Muscle layer of duodenum (tissue), 2 donors: ENCODE measurements around the gene HCN3.
A peak's percentile ranks its signal among the peaks of the same experiment; 100 is the strongest.

ENCODE experiments used
- H3K27ac ChIP-seq: one replicate; pipeline ENCODE4 v1.7.0; 2013; ENCODE audit warnings: mild to moderate bottlenecking, low read length
- H3K27me3 ChIP-seq: one replicate; pipeline ENCODE4 v1.7.0; 2013; ENCODE audit warnings: low read depth, mild to moderate bottlenecking, control low read depth, low read length
- H3K36me3 ChIP-seq, 2 donors: one replicate each; pipeline ENCODE4 v1.7.0; 2013; ENCODE audit warnings: low read length in 2 of 2, control low read depth in 1 of 2, mild to moderate bottlenecking in 1 of 2; ENCODE audit not compliant: insufficient read depth in 2 of 2, control insufficient read depth in 1 of 2
- H3K4me1 ChIP-seq, 2 donors: one replicate each; pipeline ENCODE4 v1.7.0; 2013; ENCODE audit warnings: low read length in 2 of 2, mild to moderate bottlenecking in 2 of 2, control low read depth in 1 of 2, moderate library complexity in 1 of 2; ENCODE audit not compliant: insufficient read depth in 2 of 2, control insufficient read depth in 1 of 2
- H3K4me3 ChIP-seq, 2 donors: one replicate each; pipeline ENCODE4 v1.7.0; 2013; ENCODE audit warnings: low read length in 2 of 2, low read depth in 1 of 2, mild to moderate bottlenecking in 1 of 2
- H3K9me3 ChIP-seq, 2 donors: one replicate each; pipeline ENCODE4 v1.7.0; 2013; ENCODE audit warnings: low read length in 2 of 2, control low read depth in 1 of 2, mild to moderate bottlenecking in 1 of 2; ENCODE audit not compliant: control insufficient read depth in 1 of 2
- donor health status: healthy.

The HCN3 gene

DNA sequence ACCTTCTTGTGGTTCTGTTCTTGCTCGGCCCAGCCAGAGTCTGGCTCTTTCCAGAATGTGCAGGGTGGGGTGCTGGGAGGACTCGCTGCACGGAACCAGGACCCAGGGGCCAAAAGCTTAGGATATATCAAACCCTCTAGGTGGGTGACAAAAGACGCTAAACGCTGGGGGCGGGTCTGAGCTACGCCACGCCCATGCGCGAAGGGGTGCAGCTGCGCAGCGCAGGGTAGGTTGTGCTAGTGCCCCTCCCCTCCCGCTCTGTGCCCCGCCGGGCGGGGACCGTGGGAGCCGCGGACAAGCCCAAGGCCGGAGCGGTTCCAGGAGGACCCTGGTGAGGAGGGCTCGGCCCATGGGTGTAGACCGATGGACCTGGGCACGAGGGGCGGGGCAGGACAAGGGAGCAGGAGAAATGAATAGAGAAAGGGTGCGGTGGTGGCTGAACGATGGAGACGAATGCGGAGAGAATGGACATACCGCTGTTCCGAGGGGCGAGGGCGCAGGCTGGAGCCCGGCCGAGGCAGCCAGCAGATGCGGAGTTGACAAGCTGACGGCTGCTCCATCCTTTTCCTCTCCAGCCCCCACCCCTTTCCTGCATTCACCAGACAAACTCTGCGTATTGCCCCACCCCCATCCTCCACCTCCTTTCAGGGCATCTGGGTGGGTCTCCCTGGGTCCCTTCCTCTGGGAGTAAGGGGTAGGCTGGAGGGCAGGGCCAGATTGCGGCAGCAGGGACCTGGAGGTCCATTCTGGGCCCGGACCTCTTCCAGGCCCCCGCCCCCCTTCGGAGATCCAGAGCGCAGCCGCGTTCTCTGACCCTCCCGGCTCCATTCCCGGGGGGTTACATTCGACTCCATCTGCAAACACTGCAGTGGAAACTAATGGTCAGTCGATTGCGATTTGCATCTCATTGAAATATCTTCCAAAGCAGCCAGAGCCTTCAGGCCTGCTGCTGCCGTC lies 43.7 kb downstream of the HCN3 start, which contains the start of gene RUSC1:
Gene RUSC1 (plus strand): TSS at position 234 of the 957 bp plus-strand sequence. CDS start 880 bp downstream, outside the sequence.
- H3K27ac ChIP-seq: no peak within 1 kb of the TSS
- H3K4me1 ChIP-seq: peaks cover 9 to 34% of the 10 kb centered on the region in 2 donors
- no peaks in the 10 kb centered on the region for H3K27me3 ChIP-seq
- peak within 1 kb of the TSS; percentile 71 to 88 for H3K4me3 ChIP-seq
- H3K36me3 ChIP-seq: peaks cover 3 to 4% of the 10 kb centered on the region in 2 donors
- no peaks in the 10 kb centered on the region for H3K9me3 ChIP-seq

DNA sequence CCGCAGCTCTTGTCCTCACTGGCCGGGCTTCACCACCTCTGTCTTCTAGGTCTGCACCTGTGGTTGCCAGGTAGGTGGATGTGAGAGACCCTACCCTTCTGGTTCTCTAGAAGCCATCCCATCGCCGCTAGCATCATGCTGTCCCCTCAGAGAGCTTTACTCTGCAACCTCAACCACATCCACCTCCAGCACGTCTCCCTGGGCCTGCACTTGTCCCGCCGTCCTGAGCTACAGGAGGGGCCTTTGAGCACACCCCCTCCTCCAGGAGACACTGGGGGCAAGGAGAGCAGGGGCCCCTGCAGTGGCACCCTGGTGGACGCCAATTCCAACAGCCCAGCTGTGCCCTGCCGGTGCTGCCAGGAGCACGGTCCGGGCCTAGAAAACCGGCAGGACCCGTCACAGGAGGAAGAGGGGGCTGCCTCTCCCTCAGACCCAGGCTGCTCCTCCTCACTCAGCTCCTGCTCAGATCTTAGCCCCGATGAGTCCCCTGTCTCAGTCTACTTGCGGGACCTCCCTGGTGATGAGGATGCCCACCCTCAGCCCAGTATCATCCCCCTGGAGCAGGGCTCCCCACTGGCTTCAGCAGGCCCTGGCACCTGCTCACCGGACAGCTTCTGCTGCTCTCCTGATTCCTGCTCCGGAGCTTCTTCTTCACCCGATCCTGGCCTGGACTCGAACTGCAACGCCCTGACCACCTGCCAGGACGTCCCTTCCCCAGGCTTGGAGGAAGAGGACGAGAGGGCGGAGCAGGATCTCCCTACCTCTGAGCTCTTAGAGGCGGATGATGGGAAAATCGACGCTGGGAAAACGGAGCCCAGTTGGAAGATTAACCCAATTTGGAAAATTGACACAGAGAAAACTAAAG lies 44.6 kb downstream of the HCN3 start:
- Histone ChIP-seq H3K36me3 (peaks cover 4 to 5% of the 10 kb centered on the region in 2 donors), H3K9me3 (no peaks in the 10 kb centered on the region), H3K4me1 (peaks cover 9 to 35% of the 10 kb centered on the region in 2 donors), H3K27ac (peak overlapping the region; percentile 62), H3K4me3 (peak overlapping the region; percentile 71 to 88), H3K27me3 (no peaks in the 10 kb centered on the region)

DNA sequence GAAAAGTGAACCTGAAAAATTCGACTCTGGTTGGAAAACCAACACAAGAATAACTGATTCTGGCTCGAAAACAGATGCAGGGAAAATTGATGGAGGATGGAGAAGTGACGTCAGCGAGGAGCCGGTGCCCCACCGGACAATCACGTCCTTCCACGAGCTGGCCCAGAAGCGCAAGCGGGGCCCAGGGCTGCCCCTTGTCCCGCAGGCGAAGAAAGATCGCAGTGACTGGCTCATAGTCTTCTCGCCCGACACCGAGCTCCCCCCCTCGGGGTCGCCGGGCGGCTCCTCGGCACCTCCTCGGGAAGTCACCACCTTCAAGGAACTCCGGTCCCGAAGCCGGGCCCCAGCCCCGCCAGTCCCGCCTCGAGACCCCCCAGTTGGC lies 45.3 kb downstream of the HCN3 start:
- H3K9me3 ChIP-seq: no peaks in the 10 kb centered on the region
- peak overlapping the region; percentile 60 to 88 for H3K4me3 ChIP-seq
- peak overlapping the region; percentile 62 for H3K27ac ChIP-seq
- no peaks in the 10 kb centered on the region for H3K27me3 ChIP-seq
- peaks cover 8% of the 10 kb centered on the region in 2 donors for H3K36me3 ChIP-seq
- peaks cover 9 to 35% of the 10 kb centered on the region in 2 donors for H3K4me1 ChIP-seq

- Histone ChIP-seq H3K4me1 (peaks cover 9 to 35% of the 10 kb centered on the region in 2 donors), H3K27ac (peak overlapping the region; percentile 79), H3K27me3 (no peaks in the 10 kb centered on the region), H3K4me3 (peak overlapping the region; percentile 80 to 88), H3K9me3 (no peaks in the 10 kb centered on the region), H3K36me3 (peaks cover 5 to 11% of the 10 kb centered on the region in 2 donors)
Observed at GRCh38 chr1:155322953-155323728, 45.9 kb downstream of the HCN3 start.

DNA sequence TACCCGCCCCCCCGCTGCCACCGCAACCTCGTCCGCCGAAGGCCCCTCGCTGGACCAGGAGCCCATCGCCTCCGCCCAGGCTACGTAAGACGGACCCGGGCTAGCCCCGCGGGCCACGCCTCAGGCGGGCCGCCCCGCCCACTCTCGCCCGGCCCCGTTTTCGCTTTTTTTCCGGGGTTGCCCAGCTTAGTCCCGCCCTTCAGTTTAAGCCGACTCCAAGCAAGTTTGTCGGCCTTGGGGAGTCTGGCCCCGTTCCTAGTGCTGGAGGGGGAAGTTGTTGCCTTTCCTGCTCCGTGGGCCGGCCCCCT lies 46.4 kb downstream of the HCN3 start:
- Histone ChIP-seq H3K4me3 (peak overlapping the region; percentile 80 to 88), H3K9me3 (no peaks in the 10 kb centered on the region), H3K27ac (peak overlapping the region; percentile 79), H3K4me1 (peaks cover 9 to 35% of the 10 kb centered on the region in 2 donors), H3K27me3 (no peaks in the 10 kb centered on the region), H3K36me3 (peaks cover 3 to 12% of the 10 kb centered on the region in 2 donors)

DNA sequence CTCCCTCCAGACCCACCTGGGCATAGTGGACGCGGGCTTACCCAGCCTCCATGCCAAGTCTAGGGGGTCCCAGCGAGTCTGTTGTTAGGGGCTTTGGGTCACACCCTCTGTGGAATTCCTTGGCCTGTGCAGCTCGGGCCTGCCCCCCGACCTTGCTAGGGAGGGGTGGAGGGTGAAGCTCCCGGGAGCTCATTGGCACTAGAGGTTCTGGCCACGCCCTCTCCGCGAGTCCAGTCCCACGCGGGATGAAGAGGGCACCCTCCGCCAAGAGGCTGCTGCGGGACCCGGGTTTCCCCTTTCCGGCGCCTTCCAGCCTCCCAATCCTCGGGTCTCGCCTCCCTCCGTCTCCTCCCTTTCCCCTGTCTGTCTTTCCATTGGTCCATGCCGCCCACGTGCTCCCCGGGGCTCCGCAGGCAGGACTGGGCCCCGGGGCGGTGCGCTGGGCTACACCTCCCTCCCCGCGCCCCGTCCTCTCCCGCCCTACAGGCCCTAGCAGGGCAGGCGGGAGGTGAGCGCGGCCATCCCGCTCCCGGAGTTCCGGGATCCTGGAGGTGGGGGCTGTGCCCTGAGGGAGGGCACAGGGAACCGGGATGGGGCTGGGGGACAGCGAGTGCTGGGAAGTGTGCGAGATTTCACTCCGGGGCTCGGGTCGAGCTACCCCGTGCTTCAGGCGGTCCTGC lies 46.9 kb downstream of the HCN3 start:
- no peaks in the 10 kb centered on the region for H3K27me3 ChIP-seq
- peak overlapping the region; percentile 79 for H3K27ac ChIP-seq
- peaks cover 9 to 35% of the 10 kb centered on the region in 2 donors for H3K4me1 ChIP-seq
- H3K36me3 ChIP-seq: peaks cover 3 to 12% of the 10 kb centered on the region in 2 donors
- H3K4me3 ChIP-seq: peak overlapping the region; percentile 80 to 88
- H3K9me3 ChIP-seq: no peaks in the 10 kb centered on the region

DNA sequence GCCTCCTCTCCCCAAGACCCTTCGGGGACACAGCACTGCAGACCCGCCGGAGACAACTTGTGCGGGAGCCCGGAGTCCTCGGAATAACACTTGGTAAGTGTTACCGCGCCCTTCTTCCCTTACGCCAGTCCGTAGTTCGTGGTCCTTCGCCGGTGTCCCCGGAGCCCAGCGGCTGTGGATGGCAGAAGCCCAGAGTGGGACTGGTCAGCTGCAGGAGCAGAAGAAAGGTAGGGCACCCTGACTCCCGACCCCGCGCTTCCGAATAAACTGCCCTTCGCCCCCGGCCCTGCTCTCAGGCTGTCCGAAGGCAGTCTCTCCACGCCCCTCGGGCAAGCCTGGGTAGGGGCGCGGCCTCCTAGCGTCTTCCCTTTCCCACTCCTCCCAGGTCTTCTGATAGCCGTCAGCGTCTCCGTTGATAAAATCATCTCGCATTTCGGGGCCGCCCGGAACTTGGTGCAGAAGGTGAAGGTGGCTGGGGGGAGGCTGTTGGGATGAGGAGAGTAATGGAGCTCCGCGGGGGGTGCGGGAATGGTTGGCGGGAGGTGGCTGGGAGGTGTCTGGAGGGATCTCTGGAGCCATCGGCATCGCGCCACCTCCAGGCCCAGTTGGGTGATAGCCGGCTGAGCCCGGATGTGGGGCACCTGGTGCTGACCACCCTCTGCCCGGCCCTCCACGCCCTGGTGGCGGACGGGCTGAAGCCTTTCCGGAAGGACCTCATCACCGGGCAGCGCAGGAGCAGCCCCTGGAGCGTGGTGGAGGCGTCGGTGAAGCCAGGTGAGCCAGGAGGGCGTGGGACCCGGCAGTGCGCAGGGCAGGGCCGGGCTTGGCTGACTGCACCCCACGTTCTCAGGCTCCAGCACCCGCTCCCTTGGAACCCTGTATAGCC lies 47.7 kb downstream of the HCN3 start:
- no peaks in the 10 kb centered on the region for H3K27me3 ChIP-seq
- peak overlapping the region; percentile 58 for H3K27ac ChIP-seq
- H3K9me3 ChIP-seq: no peaks in the 10 kb centered on the region
- H3K4me1 ChIP-seq: peaks cover 8 to 34% of the 10 kb centered on the region in 2 donors
- peaks cover 5 to 16% of the 10 kb centered on the region in 2 donors for H3K36me3 ChIP-seq
- peak overlapping the region; percentile 80 to 88 for H3K4me3 ChIP-seq

DNA sequence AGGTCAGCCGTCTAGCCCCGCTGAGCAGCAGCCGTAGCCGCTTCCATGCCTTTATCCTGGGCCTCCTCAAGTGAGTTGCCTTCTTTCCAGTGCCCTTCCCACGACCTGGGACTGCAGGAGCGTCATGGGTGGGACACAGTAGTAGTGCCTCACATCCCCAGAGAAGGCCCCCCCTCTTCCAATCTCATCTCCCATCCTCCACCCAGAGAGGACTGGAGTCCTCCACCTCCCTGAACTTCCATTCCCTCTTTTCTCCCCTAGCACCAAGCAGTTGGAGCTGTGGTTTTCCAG lies 48.3 kb downstream of the HCN3 start:
- peak overlapping the region; percentile 31 for H3K27ac ChIP-seq
- H3K4me3 ChIP-seq: peak overlapping the region; percentile 80 to 88
- no peaks in the 10 kb centered on the region for H3K27me3 ChIP-seq
- peaks cover 5 to 28% of the 10 kb centered on the region in 2 donors for H3K4me1 ChIP-seq
- H3K36me3 ChIP-seq: peaks cover 11 to 22% of the 10 kb centered on the region in 2 donors
- no peaks in the 10 kb centered on the region for H3K9me3 ChIP-seq

DNA sequence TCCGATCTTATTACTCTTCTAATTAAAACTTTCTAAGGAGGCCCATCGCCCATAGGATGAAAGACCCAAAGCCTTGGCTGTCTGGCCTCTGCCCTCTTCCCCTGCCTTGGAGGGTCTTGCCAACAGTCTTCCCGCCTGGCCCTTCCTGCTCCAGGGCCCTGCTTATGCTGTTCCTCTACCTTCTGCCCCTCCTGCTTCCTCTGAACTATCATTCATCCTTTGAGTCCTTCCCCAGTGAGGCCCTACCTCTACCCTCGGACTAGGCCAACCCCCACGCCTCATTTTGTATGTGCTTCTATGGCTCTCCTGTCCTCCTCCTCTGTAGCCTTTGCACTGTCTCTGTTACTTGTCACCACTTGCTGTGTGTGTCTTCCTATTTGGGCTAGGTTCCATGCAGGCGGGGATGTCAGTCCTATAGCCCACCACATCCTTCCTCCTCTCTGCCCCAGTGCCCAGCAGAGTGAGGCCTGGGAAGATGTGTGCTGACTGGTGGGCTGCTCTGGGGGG lies 48.8 kb downstream of the HCN3 start:
- no peak overlapping the region for H3K4me3 ChIP-seq
- no peak overlapping the region for H3K27ac ChIP-seq
- H3K9me3 ChIP-seq: no peaks in the 10 kb centered on the region
- H3K4me1 ChIP-seq: peaks cover 5 to 24% of the 10 kb centered on the region in 2 donors
- H3K27me3 ChIP-seq: no peaks in the 10 kb centered on the region
- H3K36me3 ChIP-seq: peaks cover 16 to 27% of the 10 kb centered on the region in 2 donors
